GM21423 (cell line): ENCODE results near the gene ANXA4.

ENCODE experiments used
- ATAC-seq: cut with Tn5 transposase; IDR thresholded peaks from one replicate; pipeline ENCODE4 v1.9.1; 2021; ENCODE audit warnings: mild to moderate bottlenecking, moderate library complexity; ENCODE audit not compliant: unreplicated experiment

Gene ANXA4

DNA sequence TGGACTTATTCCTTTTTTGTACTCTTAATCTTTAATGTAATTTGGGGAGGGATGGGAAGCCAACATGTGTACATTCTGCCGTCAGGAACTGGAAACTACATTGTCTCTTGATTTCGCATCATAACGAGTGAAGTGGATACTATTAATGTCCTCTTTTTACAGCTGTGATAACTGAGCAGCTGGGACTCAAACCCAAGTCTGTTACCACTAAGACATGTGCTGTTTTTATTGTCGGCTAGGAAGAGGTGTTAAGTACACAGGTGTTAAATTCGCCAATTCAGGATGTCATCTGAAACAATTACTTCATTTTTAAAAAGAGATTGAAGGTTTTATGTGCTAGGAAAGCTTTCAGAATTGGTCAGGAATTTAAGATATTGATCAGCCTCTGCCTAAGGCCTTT, 94.4 kb downstream of the ANXA4 start:
- ATAC-seq: no peak

- no peak for ATAC-seq
Observed at GRCh38 chr2:69837533-69837932, 95.6 kb downstream of the ANXA4 start.

DNA sequence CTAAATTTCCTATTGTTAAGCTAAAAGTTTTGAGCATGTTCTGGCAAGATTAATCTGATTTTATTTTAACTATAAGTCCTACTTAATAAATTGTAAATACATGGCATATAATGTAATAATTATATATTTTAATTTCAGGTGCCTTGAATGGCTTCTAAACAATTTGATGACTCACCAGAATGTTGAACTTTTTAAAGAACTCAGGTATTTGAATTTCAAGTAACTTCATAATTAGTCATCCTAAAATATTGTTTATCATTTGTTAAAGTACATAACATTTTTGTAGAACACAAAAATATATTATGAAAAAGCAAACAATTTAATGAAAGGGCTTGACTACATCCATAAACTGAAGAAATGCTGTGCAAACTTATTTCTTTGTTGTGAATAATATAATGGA, 102.1 kb downstream of the ANXA4 start:
- no peak for ATAC-seq

- no peak for ATAC-seq
Observed at GRCh38 chr2:69844560-69844959, 102.6 kb downstream of the ANXA4 start.

- ATAC-seq: no peak
Observed at GRCh38 chr2:69846182-69847067, 104.5 kb downstream of the ANXA4 start.

DNA sequence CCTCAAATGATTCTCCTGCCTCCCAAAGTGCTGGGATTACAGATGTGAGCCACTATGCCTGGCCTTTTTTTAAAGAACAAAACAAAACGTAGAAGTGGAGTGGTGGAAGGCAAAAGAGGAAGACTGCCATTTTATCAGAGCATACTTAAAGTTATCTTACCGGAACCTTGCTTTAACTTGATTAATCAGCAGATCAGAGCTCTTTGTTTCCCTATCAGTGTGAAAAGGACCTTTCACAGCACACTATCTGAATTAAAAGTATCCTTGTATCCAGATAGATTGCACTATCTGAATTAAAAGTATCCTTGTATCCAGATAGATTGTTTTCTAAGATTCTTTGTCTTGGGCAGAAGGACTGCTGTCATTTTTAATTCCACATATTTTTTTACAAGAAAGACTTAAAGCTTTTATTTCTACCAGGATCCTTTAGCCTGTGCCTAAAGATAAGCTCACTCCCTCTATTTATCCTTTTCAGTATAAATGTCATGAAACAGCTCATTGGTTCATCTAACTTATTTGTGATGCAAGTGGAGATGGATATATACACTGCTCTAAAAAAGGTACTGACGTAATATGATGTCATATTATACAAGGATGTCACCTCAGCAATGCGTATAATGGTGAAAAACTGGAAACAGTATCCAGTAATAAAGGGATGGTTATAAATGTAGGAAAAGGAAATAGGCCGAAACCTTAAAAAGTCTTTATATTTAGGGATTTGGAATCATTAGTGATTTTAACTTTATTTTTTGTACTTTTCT, 105.3 kb downstream of the ANXA4 start:
- ATAC-seq: no peak

DNA sequence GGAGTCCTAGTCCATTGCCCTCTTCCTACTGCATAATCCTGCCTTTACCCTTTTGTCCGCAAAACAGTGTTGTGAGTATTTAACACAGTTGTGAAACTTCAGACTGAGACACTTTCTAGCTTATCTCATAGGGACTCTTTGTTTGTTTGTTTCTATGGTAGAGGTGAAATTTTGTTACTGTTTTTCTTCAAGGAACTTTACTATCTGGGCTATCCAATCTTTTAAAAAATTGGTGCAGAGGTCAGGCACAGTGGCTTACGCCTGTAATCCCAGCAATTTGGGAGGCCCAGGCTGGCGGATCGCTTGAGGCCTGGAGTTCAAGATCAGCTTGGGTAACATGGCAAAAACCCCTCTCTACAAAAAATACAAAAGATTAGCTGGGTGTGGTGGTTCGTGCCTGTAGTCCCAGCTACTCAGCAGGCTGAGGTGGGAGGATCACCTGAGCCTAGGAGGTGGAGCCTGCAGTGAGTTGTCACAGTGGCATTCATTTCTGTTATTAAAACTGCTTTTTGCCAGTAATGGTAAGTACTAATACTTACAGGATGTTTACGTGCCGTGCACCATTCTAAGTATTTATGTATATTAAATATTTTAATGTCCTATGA, 106.4 kb downstream of the ANXA4 start:
- no peak for ATAC-seq

- no peak for ATAC-seq
Observed at GRCh38 chr2:69858261-69858660, 116.3 kb downstream of the ANXA4 start.

DNA sequence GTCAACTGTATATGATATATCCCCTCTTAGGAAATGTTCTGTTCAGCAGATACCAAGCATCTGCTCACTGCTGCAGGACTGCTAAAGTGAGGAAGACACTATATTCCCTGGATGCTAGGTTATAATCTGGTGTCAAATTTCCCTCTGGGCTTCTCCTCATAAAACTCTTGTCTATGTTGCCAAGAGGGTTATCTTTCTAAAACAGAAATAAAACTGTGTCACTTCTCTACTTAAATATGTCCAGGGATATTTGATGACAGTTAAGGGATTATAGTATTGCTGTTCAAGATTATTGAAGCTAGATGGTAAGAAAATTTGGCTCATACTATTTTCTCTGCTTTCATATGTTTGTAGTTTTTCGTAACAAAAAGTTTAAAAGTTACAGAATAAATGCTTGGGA, 121.4 kb downstream of the ANXA4 start:
- ATAC-seq: no peak
